Endothelial cell of umbilical vein (primary cell): Measurements from ENCODE around the gene ITGA11.

Source experiments
- EZH2 ChIP-seq: IDR thresholded peaks from 2 replicates; pipeline ENCODE4 v1.6.1; 2012; ENCODE audit warnings: borderline replicate concordance, low read depth, mild to moderate bottlenecking, moderate library complexity, low read length, inconsistent platforms; ENCODE audit not compliant: severe bottlenecking
- FOS ChIP-seq: IDR thresholded peaks from 2 replicates; pipeline ENCODE4 v1.6.1; 2011; ENCODE audit warnings: mild to moderate bottlenecking, low read length, moderate library complexity, borderline replicate concordance; ENCODE audit not compliant: insufficient read depth
- MYC ChIP-seq: IDR thresholded peaks from one replicate; pipeline ENCODE4 v1.6.1; 2011; ENCODE audit warnings: mild to moderate bottlenecking, low read depth, low read length
- POLR2A ChIP-seq: IDR thresholded peaks from 2 replicates; pipeline ENCODE4 v1.6.1; 2012; ENCODE audit warnings: low read depth, mild to moderate bottlenecking, control low read depth, low read length
- POLR2AphosphoS5 ChIP-seq: IDR thresholded peaks from 2 replicates; pipeline ENCODE4 v1.6.1; 2012; ENCODE audit warnings: low read depth, mild to moderate bottlenecking, control low read depth, low read length, moderate library complexity; ENCODE audit not compliant: insufficient read depth
- TF ChIP-seq, protein P1 (sequence below), 2 donors: IDR thresholded peaks; 1 replicate in 1 of 2; 2 replicates in 1 of 2; pipeline ENCODE4 v1.5.1; 2011; ENCODE audit warnings: low read length in 2 of 2, mild to moderate bottlenecking in 2 of 2, moderate library complexity in 2 of 2, control low read depth in 1 of 2, inconsistent platforms in 1 of 2, low read depth in 1 of 2; ENCODE audit not compliant: insufficient read depth in 1 of 2; ENCODE audit errors: extremely low read depth in 1 of 2
- TF ChIP-seq, protein P2 (sequence below): IDR thresholded peaks from 2 replicates; pipeline ENCODE4 v1.6.1; 2011; ENCODE audit not compliant: insufficient read depth, insufficient read length

GRCh38 chr15:68259883-68260282 is 172.1 kb downstream of the ITGA11 start:
- TF ChIP-seq, protein P1, sequence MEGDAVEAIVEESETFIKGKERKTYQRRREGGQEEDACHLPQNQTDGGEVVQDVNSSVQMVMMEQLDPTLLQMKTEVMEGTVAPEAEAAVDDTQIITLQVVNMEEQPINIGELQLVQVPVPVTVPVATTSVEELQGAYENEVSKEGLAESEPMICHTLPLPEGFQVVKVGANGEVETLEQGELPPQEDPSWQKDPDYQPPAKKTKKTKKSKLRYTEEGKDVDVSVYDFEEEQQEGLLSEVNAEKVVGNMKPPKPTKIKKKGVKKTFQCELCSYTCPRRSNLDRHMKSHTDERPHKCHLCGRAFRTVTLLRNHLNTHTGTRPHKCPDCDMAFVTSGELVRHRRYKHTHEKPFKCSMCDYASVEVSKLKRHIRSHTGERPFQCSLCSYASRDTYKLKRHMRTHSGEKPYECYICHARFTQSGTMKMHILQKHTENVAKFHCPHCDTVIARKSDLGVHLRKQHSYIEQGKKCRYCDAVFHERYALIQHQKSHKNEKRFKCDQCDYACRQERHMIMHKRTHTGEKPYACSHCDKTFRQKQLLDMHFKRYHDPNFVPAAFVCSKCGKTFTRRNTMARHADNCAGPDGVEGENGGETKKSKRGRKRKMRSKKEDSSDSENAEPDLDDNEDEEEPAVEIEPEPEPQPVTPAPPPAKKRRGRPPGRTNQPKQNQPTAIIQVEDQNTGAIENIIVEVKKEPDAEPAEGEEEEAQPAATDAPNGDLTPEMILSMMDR (IDR thresholded peaks at IDR 0.05; ENCODE audit: extremely low read depth in 1 of 2, insufficient read depth in 1 of 2, low read depth in 1 of 2, low read length in 2 of 2): no peak
- TF ChIP-seq, protein P2, sequence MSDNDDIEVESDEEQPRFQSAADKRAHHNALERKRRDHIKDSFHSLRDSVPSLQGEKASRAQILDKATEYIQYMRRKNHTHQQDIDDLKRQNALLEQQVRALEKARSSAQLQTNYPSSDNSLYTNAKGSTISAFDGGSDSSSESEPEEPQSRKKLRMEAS: no peak
- TF ChIP-seq EZH2 (no peak), POLR2AphosphoS5 (no peak), FOS (no peak), POLR2A (no peak), MYC (no peak)
